AG09319 (cell line): ENCODE results near the gene PLCD1.
A peak's percentile ranks its signal among the peaks of the same experiment; 100 is the strongest.

ENCODE experiments used
- DNase-seq: peaks from one replicate; pipeline ENCODE4 v3.0.0-alpha.2; 2010; ENCODE audit warnings: low read depth; ENCODE audit errors: extremely low read depth
- TF ChIP-seq, protein P1 (sequence below): IDR thresholded peaks from 2 replicates; pipeline ENCODE4 v1.5.1; 2011; ENCODE audit warnings: low read depth, mild to moderate bottlenecking, inconsistent platforms, low read length, moderate library complexity

Gene PLCD1

GRCh38 chr3:38001456-38002081 is 27.9 kb downstream of the PLCD1 start:
- DNase-seq, result no peak
- TF ChIP-seq, protein P1, sequence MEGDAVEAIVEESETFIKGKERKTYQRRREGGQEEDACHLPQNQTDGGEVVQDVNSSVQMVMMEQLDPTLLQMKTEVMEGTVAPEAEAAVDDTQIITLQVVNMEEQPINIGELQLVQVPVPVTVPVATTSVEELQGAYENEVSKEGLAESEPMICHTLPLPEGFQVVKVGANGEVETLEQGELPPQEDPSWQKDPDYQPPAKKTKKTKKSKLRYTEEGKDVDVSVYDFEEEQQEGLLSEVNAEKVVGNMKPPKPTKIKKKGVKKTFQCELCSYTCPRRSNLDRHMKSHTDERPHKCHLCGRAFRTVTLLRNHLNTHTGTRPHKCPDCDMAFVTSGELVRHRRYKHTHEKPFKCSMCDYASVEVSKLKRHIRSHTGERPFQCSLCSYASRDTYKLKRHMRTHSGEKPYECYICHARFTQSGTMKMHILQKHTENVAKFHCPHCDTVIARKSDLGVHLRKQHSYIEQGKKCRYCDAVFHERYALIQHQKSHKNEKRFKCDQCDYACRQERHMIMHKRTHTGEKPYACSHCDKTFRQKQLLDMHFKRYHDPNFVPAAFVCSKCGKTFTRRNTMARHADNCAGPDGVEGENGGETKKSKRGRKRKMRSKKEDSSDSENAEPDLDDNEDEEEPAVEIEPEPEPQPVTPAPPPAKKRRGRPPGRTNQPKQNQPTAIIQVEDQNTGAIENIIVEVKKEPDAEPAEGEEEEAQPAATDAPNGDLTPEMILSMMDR, result no peak; the same call in 1 of the 2 replicates

DNA sequence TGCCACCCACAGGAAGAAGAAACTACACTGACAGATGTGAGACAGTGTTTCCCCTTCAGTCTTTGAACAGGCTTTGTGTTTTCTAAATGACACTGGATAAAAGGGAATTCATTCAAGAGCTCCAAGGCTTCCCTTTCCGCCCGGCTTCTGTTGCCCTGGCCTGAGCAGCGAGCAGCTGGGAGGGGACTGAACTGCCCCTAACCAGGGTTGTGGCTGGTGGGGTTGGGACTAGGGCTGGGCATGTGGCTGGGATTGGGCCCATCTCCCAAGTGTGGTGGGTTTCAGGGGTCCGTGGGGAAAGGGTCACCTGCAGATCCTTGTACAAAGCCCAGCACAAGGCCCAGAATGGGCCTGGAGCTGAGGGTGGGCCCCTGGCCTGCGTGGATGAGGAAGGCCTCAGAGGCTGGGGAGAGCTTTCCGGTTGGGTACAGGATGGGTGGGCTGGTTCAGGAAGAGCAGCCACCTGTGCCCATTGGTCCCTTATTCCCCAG is 28.4 kb downstream of the PLCD1 start:
- no peak for DNase-seq

GRCh38 chr3:38000242-38000916 is 29.1 kb downstream of the PLCD1 start:
- TF ChIP-seq, protein P1, result no peak
- no peak for DNase-seq

More for the DNA sequence above, 28.4 kb downstream of the PLCD1 start:
- TF ChIP-seq, protein P1, result no peak

- DNase-seq, result no peak
- TF ChIP-seq, protein P1, result no peak
These were observed 29.6 kb downstream of the PLCD1 start for GRCh38 chr3:37999836-38000235.

GRCh38 chr3:37997791-37998370 is 31.6 kb downstream of the PLCD1 start:
- TF ChIP-seq, protein P1, result no peak
- no peak for DNase-seq

DNA sequence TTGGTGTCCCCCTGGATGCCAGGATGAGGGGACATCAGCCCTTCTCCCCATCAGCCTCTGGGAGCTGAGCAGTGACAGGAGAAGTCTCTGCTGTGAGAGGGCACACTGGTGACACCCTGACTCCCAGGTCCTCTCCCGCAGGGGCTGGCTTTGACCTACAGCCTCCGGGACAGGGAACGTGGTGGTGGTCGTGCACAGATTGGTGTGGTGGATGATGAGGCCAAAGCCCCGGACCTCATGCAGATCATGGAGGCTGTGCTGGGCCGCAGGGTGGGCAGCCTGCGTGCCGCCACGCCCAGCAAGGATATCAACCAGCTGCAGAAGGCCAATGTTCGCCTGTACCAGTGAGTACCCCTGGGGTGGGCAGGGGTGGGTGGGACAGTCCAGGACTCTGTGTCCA is 32.1 kb downstream of the PLCD1 start:
- no peak for DNase-seq
- TF ChIP-seq, protein P1, result no peak

DNA sequence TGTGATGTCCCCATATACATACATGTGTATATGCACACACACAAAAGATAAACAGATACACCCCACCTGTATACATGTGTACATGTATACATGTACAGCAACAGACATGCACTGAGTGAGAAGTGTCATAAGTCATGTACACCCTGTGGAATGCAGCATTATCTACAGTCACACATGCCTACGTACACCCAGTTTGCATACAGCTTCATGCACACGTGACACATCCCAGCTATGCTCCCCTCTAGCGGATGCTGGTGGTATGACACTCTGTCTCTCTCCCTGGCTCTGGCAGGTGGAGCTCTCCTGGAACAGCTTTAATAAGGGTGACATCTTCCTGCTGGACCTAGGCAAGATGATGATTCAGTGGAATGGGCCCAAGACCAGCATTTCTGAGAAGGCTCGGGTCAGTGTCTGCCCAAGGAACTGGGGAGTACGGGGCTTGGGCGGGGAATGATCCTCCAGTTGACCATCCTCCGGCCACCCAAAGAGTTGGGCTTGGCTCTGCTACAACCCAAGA is 32.6 kb downstream of the PLCD1 start:
- DNase-seq, result no peak
- TF ChIP-seq, protein P1, result peak; percentile 91
